Endothelial cell of umbilical vein (primary cell): ENCODE data around the gene TMEM97. TPM values are rescaled to one million over a fixed set of nuclear protein-coding genes. Genes with fewer than 3 reads are reported as not detected.

ENCODE experiments used
- BruUV-seq: library from RNA; stranded (reverse); fragments of 400-500 nt; replicated peaks from 2 replicates; lab custom pipeline; 2021; lab: Mats Ljungman, UMichigan
- CTCF ChIA-PET: fragments of 300-600, 350-600 bp; sonication (Branson Sonifier 250); formaldehyde crosslinking; loops from one replicate; lab custom pipeline; 2021; ENCODE audit warnings: antibody characterized with exemption, inconsistent platforms; lab: Charles Lee
- POLR2A ChIA-PET: fragments of 300-600, 350-600 bp; sonication (Branson Sonifier 250); formaldehyde crosslinking; loops from one replicate; lab custom pipeline; 2021; ENCODE audit warnings: antibody characterized with exemption, inconsistent platforms; lab: Charles Lee
- DNase-seq: peaks from one replicate; pipeline ENCODE4 v3.0.0-alpha.2; 2011; ENCODE audit warnings: low read depth, low spot score
- FAIRE-seq: peaks from 2 replicates; lab custom pipeline; 2011; peaks lifted over from hg19 to GRCh38; lab: Jason Lieb, UNC
- H2AFZ ChIP-seq: 2 replicates; pipeline ENCODE4 v1.6.0; 2012; ENCODE audit warnings: low read depth, low read length, control low read depth, inconsistent platforms
- H3K27ac ChIP-seq: 2 replicates; pipeline ENCODE4 v1.5.1; 2011; ENCODE audit warnings: low read depth, mild to moderate bottlenecking, control low read depth, low read length, moderate library complexity; ENCODE audit not compliant: insufficient read depth
- H3K27me3 ChIP-seq, 2 experiments: 2 replicates each; pipeline versions ENCODE4 v1.6.0 to v1.6.1; 2011; ENCODE audit warnings: low read length in 2 of 2, mixed read lengths in 1 of 2; ENCODE audit not compliant: control insufficient read depth in 2 of 2, insufficient read depth in 2 of 2
- H3K36me3 ChIP-seq, 2 experiments: 2 replicates in 1 of 2; 3 replicates in 1 of 2; pipeline ENCODE4 v1.5.1; 2011; ENCODE audit warnings: low read length in 2 of 2, mild to moderate bottlenecking in 1 of 2, moderate library complexity in 1 of 2; ENCODE audit not compliant: control insufficient read depth in 2 of 2, insufficient read depth in 2 of 2; ENCODE audit errors: extremely low read depth in 1 of 2
- H3K4me1 ChIP-seq: 3 replicates; pipeline ENCODE4 v1.5.1; 2011; ENCODE audit warnings: mild to moderate bottlenecking, low read length; ENCODE audit not compliant: control insufficient read depth, insufficient read depth; ENCODE audit errors: extremely low read depth
- H3K4me2 ChIP-seq: 2 replicates; pipeline ENCODE4 v1.6.1; 2011; ENCODE audit warnings: low read length, control low read depth, mixed read lengths; ENCODE audit not compliant: insufficient read depth
- H3K4me3 ChIP-seq, 3 experiments: fragments of 200-600 bp in 1 of 3; sonication (generic), shearing (Covaris generic) in 1 of 3; replicated peaks in 1 of 3; 2 replicates each; pipeline ENCODE4 v1.5.1; 2011 to 2016; ENCODE audit warnings: control low read depth in 3 of 3, low read length in 3 of 3, mild to moderate bottlenecking in 2 of 3, inconsistent platforms in 1 of 3, low read depth in 1 of 3, moderate library complexity in 1 of 3; ENCODE audit not compliant: insufficient read depth in 1 of 3
- H3K79me2 ChIP-seq: 2 replicates; pipeline ENCODE4 v1.6.0; 2012; ENCODE audit warnings: low read length, inconsistent platforms; ENCODE audit not compliant: control insufficient read depth, insufficient read depth
- H3K9ac ChIP-seq: replicated peaks from 2 replicates; pipeline ENCODE3; 2011; ENCODE audit warnings: low read length, control low read depth; ENCODE audit not compliant: insufficient read depth; ENCODE audit errors: extremely low read depth
- H3K9me1 ChIP-seq: replicated peaks from 3 replicates; pipeline ENCODE4 v1.6.0; 2011; ENCODE audit warnings: mild to moderate bottlenecking, low read length; ENCODE audit not compliant: control insufficient read depth, insufficient read depth; ENCODE audit errors: extremely low read depth
- H3K9me3 ChIP-seq: replicated peaks from 2 replicates; pipeline ENCODE4 v1.5.1; 2012; ENCODE audit warnings: low read length, inconsistent platforms; ENCODE audit not compliant: control insufficient read depth, insufficient read depth
- H4K20me1 ChIP-seq: replicated peaks from 2 replicates; pipeline ENCODE3; 2011; ENCODE audit warnings: mild to moderate bottlenecking, low read length; ENCODE audit not compliant: control insufficient read depth, insufficient read depth; ENCODE audit errors: extremely low read depth
- CTCF ChIP-seq, 2 donors: IDR thresholded peaks; 1 replicate in 1 of 2; 2 replicates in 1 of 2; pipeline ENCODE4 v1.5.1; 2011; ENCODE audit warnings: low read length in 2 of 2, mild to moderate bottlenecking in 2 of 2, moderate library complexity in 2 of 2, control low read depth in 1 of 2, inconsistent platforms in 1 of 2, low read depth in 1 of 2; ENCODE audit not compliant: insufficient read depth in 1 of 2; ENCODE audit errors: extremely low read depth in 1 of 2
- EZH2 ChIP-seq: IDR thresholded peaks from 2 replicates; pipeline ENCODE4 v1.6.1; 2012; ENCODE audit warnings: borderline replicate concordance, low read depth, mild to moderate bottlenecking, moderate library complexity, low read length, inconsistent platforms; ENCODE audit not compliant: severe bottlenecking
- FOS ChIP-seq: IDR thresholded peaks from 2 replicates; pipeline ENCODE4 v1.6.1; 2011; ENCODE audit warnings: mild to moderate bottlenecking, low read length, moderate library complexity, borderline replicate concordance; ENCODE audit not compliant: insufficient read depth
- GATA2 ChIP-seq: IDR thresholded peaks from 2 replicates; pipeline ENCODE4 v1.7.0; 2011; ENCODE audit warnings: low read depth, mild to moderate bottlenecking, moderate library complexity, mixed read lengths, low read length; ENCODE audit not compliant: insufficient read length, insufficient read depth
- JUN ChIP-seq: IDR thresholded peaks from 2 replicates; pipeline ENCODE4 v1.6.1; 2011; ENCODE audit warnings: borderline replicate concordance, low read depth; ENCODE audit not compliant: insufficient read length, insufficient read depth
- MAX ChIP-seq: IDR thresholded peaks from 2 replicates; pipeline ENCODE4 v1.6.1; 2011; ENCODE audit not compliant: insufficient read depth, insufficient read length
- MYC ChIP-seq: IDR thresholded peaks from one replicate; pipeline ENCODE4 v1.6.1; 2011; ENCODE audit warnings: mild to moderate bottlenecking, low read depth, low read length
- POLR2A ChIP-seq: IDR thresholded peaks from 2 replicates; pipeline ENCODE4 v1.6.1; 2012; ENCODE audit warnings: low read depth, mild to moderate bottlenecking, control low read depth, low read length
- POLR2AphosphoS5 ChIP-seq: IDR thresholded peaks from 2 replicates; pipeline ENCODE4 v1.6.1; 2012; ENCODE audit warnings: low read depth, mild to moderate bottlenecking, control low read depth, low read length, moderate library complexity; ENCODE audit not compliant: insufficient read depth
- dilution Hi-C: fragments of 300-500 bp; cut with MboI; formaldehyde crosslinking; loops from one replicate; pipeline ENCODE4 v1.15.0; 2019; ENCODE audit warnings: low sequenced_read_pairs; ENCODE audit not compliant: extremely low pct_ligation_motif_present
- intact Hi-C: fragments of 100-400 bp; cut with micrococcal nuclease; formaldehyde crosslinking; loops from one replicate; pipeline ENCODE4 v1.10.0; 2022
- polyA plus RNA-seq, 4 experiments: library from polyadenylated mRNA; depleted of rRNA in 3 of 4; stranded (reverse) in 3 of 4; unstranded in 1 of 4; fragments of >200 nt; gene quantifications; 2 replicates each; pipeline versions ENCODE4 v1.2.1 to v1.2.3, GENCODE V29; 2011 to 2012; ENCODE audit warnings: missing spikeins in 1 of 4
- total RNA-seq: library from RNA; stranded (reverse); gene quantifications from 2 replicates; pipeline ENCODE4 v1.2.3, GENCODE V29; 2021

Gene TMEM97
- total and polyA plus RNA-seq, 2 donors (not counting 3 experiments of a cell fraction or from before 2014, with no cell fraction given): 27.0 to 43.5 TPM

GRCh38 chr17:28270926-28271325 lies 48.1 kb upstream of the TMEM97 start:
- Histone ChIP-seq H4K20me1 (peaks cover 3% of the 10 kb centered on the region), H3K4me2 (no peak overlapping the region), H3K79me2 (no peaks in the 10 kb centered on the region), H2AFZ (no peak overlapping the region), H3K4me3 (no peak overlapping the region), H3K27ac (no peak overlapping the region), H3K9me3 (no peaks in the 10 kb centered on the region), H3K9me1 (no peaks in the 10 kb centered on the region), H3K4me1 (no peaks in the 10 kb centered on the region), H3K36me3 (no peaks in the 10 kb centered on the region), H3K27me3 (peaks cover 0 to 6% of the 10 kb centered on the region in 2 experiments), H3K9ac (no peak overlapping the region)
- TF ChIP-seq POLR2AphosphoS5 (no peak), POLR2A (no peak), MYC (no peak), CTCF (IDR thresholded peaks at IDR 0.05; ENCODE audit: extremely low read depth in 1 of 2, insufficient read depth in 1 of 2, low read depth in 1 of 2, low read length in 2 of 2) (no peak), MAX (no peak), EZH2 (no peak), GATA2 (no peak), JUN (no peak), FOS (no peak)
- ChIA-PET POLR2A (no interaction called here), CTCF (interaction anchor here (2.9 kb wide), 1 partner anchor 19 kb away, joined by 12 read pairs; no protein-coding TSS in a partner anchor)
- no peak for FAIRE-seq
- dilution Hi-C loops (no loop called here), intact Hi-C loops (no loop called here)
- no TSS peak for BruUV-seq
- no peak for DNase-seq
